ENCODE data around the gene TMC1.

The TMC1 gene

GRCh38 chr9:72680593-72681282, 159.3 kb downstream of the TMC1 start:
- H3K27me3 ChIP-seq: no peaks in the 10 kb centered on the region
- no peak for DNase-seq
- no peak overlapping the region for H3K4me3 ChIP-seq
- H3K4me1 ChIP-seq: no peaks in the 10 kb centered on the region
- no peaks in the 10 kb centered on the region for H3K36me3 ChIP-seq
- H3K27ac ChIP-seq: no peak overlapping the region
- intact Hi-C loops (cut with DNase I; ENCODE audit: low total_unique reads): no loop called here
- no peaks in the 10 kb centered on the region for H3K9me3 ChIP-seq
- no peak for TF ChIP-seq CTCF (IDR thresholded peaks at IDR 0.05)

DNA sequence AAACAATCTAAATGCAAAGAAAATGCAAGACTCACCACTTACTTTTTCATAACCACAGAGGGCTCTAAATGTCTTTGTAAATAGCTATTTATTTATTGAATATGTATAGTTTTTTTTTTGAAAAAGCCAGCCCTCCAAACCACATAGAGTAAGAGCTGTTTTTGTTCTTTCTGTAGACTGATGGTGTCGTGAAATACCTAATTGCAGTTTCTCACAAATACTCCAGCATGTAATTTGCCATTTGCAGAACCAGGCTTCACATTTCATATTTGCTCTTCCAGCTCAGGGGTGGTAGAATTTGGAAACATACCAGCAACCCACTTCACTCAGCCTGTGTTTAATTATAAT, 159.8 kb downstream of the TMC1 start:
- intact Hi-C loops (cut with DNase I; ENCODE audit: low total_unique reads): no loop called here

DNA sequence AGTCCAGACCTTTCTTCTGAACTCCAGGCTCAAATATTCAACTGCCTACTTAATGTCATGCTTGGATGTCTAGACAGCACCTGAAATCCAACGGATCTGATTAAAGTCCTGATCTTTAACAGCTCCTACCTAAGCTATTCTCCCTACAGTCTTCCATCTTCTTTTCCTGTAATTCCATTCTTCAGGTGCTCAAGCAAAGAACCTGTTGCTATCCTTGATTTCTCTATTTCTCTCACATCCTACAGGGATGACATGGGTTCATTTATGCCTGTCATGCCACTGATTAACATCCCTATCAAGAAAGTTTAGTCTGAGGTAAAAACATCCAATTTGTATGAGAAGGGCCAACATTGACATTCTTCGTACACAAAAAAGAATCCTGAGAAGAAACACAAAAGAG, 163.2 kb downstream of the TMC1 start:
- intact Hi-C loops (cut with DNase I; ENCODE audit: low total_unique reads): no loop called here
- no peak for TF ChIP-seq CTCF (IDR thresholded peaks at IDR 0.05)
- H3K4me1 ChIP-seq: no peaks in the 10 kb centered on the region

More for the DNA sequence above, 159.8 kb downstream of the TMC1 start:
- DNase-seq: no peak
- H3K4me1 ChIP-seq: no peaks in the 10 kb centered on the region
- no peak for TF ChIP-seq CTCF (IDR thresholded peaks at IDR 0.05)
- H3K4me3 ChIP-seq: no peak overlapping the region
- no peak overlapping the region for H3K27ac ChIP-seq
- H3K9me3 ChIP-seq: no peaks in the 10 kb centered on the region
- H3K36me3 ChIP-seq: no peaks in the 10 kb centered on the region
- no peaks in the 10 kb centered on the region for H3K27me3 ChIP-seq

DNA sequence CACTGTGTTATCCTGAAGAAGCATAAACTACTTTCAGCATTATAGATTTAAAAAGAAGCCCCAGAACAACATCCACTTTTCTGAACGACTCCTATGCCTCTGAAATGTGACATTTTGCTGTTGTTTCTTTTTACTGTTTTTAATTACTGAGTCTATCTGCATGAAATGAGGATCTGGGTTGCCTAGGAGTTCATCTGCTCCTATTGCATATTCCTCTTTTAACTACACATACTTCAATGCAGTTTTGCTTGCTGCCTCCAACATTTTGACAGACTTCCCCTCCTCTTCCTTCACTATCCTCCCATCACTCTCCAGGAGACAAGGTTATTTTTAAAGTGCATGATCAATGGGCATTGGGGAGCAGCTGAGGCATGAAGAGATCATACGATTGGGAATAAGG, 164.5 kb downstream of the TMC1 start:
- Histone ChIP-seq H3K27me3 (no peaks in the 10 kb centered on the region), H3K9me3 (no peaks in the 10 kb centered on the region), H3K4me1 (no peaks in the 10 kb centered on the region), H3K4me3 (no peak overlapping the region), H3K27ac (no peak overlapping the region), H3K36me3 (no peaks in the 10 kb centered on the region)
- no peak for DNase-seq
- TF ChIP-seq CTCF (IDR thresholded peaks at IDR 0.05): no peak
- intact Hi-C loops (cut with DNase I; ENCODE audit: low total_unique reads): no loop called here

More for the DNA sequence above, 163.2 kb downstream of the TMC1 start:
- Histone ChIP-seq H3K9me3 (no peaks in the 10 kb centered on the region), H3K4me3 (no peak overlapping the region), H3K27ac (no peak overlapping the region), H3K27me3 (no peaks in the 10 kb centered on the region), H3K36me3 (no peaks in the 10 kb centered on the region)
- no peak for DNase-seq

- Histone ChIP-seq H3K9me3 (no peaks in the 10 kb centered on the region), H3K4me3 (no peak overlapping the region), H3K27ac (no peak overlapping the region), H3K36me3 (no peaks in the 10 kb centered on the region), H3K27me3 (no peaks in the 10 kb centered on the region), H3K4me1 (no peaks in the 10 kb centered on the region)
- intact Hi-C loops (cut with DNase I; ENCODE audit: low total_unique reads): no loop called here
- no peak for DNase-seq
- TF ChIP-seq CTCF (IDR thresholded peaks at IDR 0.05): no peak
Measured at GRCh38 chr9:72687331-72687730, 165.9 kb downstream of the TMC1 start.

GRCh38 chr9:72691671-72692070, 170.3 kb downstream of the TMC1 start:
- no peaks in the 10 kb centered on the region for H3K36me3 ChIP-seq
- TF ChIP-seq CTCF (IDR thresholded peaks at IDR 0.05): no peak
- no peak overlapping the region for H3K4me3 ChIP-seq
- H3K27ac ChIP-seq: no peak overlapping the region
- no peaks in the 10 kb centered on the region for H3K27me3 ChIP-seq
- intact Hi-C loops (cut with DNase I; ENCODE audit: low total_unique reads): no loop called here
- no peaks in the 10 kb centered on the region for H3K9me3 ChIP-seq
- no peak for DNase-seq
- H3K4me1 ChIP-seq: no peaks in the 10 kb centered on the region
